B cell (primary cell): ENCODE measurements around the gene KLK7. TPM values are rescaled to one million over a fixed set of nuclear protein-coding genes. Genes with fewer than 3 reads are reported as not detected.

Experiments
- ATAC-seq: fragments of 200-7000 bp; cut with Tn5 transposase; one replicate; pipeline ENCODE4 v1.10.0; 2021; ENCODE audit warnings: low read depth, mild to moderate bottlenecking, moderate number of reproducible peaks, moderate library complexity
- CTCF ChIA-PET: fragments of 350-600 bp; sonication (Branson Sonifier 250); formaldehyde crosslinking; loops from one replicate; lab custom pipeline; 2021; ENCODE audit warnings: antibody characterized with exemption, inconsistent platforms; lab: Charles Lee
- POLR2A ChIA-PET: fragments of 350-600 bp; sonication (Branson Sonifier 250); formaldehyde crosslinking; loops from one replicate; lab custom pipeline; 2021; ENCODE audit warnings: antibody characterized with exemption; lab: Charles Lee
- DNase-seq: peaks from one replicate; pipeline ENCODE4 v3.0.0; 2013
- H2AFZ ChIP-seq: 2 replicates; pipeline ENCODE4 v1.6.1; 2012; ENCODE audit warnings: mild to moderate bottlenecking, low read depth, low read length; ENCODE audit not compliant: insufficient read depth, poor library complexity, severe bottlenecking
- H3K27ac ChIP-seq, 2 donors: 1 replicate in 1 of 2; 2 replicates in 1 of 2; pipeline ENCODE4 v1.5.1; 2012 to 2013; ENCODE audit warnings: low read length in 2 of 2, mild to moderate bottlenecking in 2 of 2, moderate library complexity in 1 of 2
- H3K27me3 ChIP-seq, 4 experiments: fragments of 200-600 bp in 1 of 4; sonication (generic) in 1 of 4; replicated peaks in 1 of 4; 1 replicate in 2 of 4; 2 replicates in 2 of 4; pipeline versions ENCODE4 v1.6.1 to v1.7.0; 2013 to 2016; ENCODE audit warnings: low read length in 3 of 4, mild to moderate bottlenecking in 2 of 4, mixed read lengths in 1 of 4, moderate library complexity in 1 of 4; ENCODE audit not compliant: insufficient read depth in 4 of 4, control insufficient read depth in 3 of 4; ENCODE audit errors: control extremely low read depth in 1 of 4
- H3K36me3 ChIP-seq, 2 experiments: replicated peaks in 1 of 2; 1 replicate in 1 of 2; 2 replicates in 1 of 2; pipeline versions ENCODE4 v1.6.1 to v1.7.1; 2013; ENCODE audit warnings: low read length in 1 of 2; ENCODE audit not compliant: insufficient read depth in 2 of 2, control insufficient read depth in 1 of 2; ENCODE audit errors: control extremely low read depth in 1 of 2, extremely low read depth in 1 of 2
- H3K4me1 ChIP-seq, 2 donors: fragments of 200-600 bp in 1 of 2; sonication (generic) in 1 of 2; 1 replicate in 1 of 2; 2 replicates in 1 of 2; pipeline versions ENCODE4 v1.5.1 to v1.6.1; 2013 to 2017; ENCODE audit warnings: low read length in 2 of 2; ENCODE audit not compliant: control insufficient read depth in 2 of 2, insufficient read depth in 2 of 2
- H3K4me2 ChIP-seq: replicated peaks from 2 replicates; pipeline ENCODE3; 2012; ENCODE audit warnings: mild to moderate bottlenecking, low read depth, low read length; ENCODE audit not compliant: poor library complexity, severe bottlenecking
- H3K4me3 ChIP-seq, 5 experiments: fragments of 200-600 bp in 1 of 5; sonication (generic) in 1 of 5; 1 replicate in 3 of 5; 2 replicates in 2 of 5; pipeline versions ENCODE4 v1.5.1 to v1.7.0; 2011 to 2016; ENCODE audit warnings: low read length in 4 of 5, mild to moderate bottlenecking in 4 of 5, low read depth in 2 of 5, control low read depth in 1 of 5, moderate library complexity in 1 of 5; ENCODE audit not compliant: insufficient read depth in 1 of 5; ENCODE audit errors: control extremely low read depth in 1 of 5, extremely low read depth in 1 of 5
- H3K79me2 ChIP-seq: fragments of 200-600 bp; sonication (generic); one replicate; pipeline ENCODE4 v1.6.0; 2016; ENCODE audit warnings: low read length; ENCODE audit not compliant: control insufficient read depth, insufficient read depth
- H3K9ac ChIP-seq: fragments of 200-600 bp; sonication (generic); 2 replicates; pipeline ENCODE4 v1.6.1; 2017; ENCODE audit warnings: mild to moderate bottlenecking, low read length, moderate library complexity
- H3K9me3 ChIP-seq, 3 donors: one replicate each; pipeline versions ENCODE4 v1.6.1 to v1.7.1; 2013; ENCODE audit warnings: low read length in 2 of 3; ENCODE audit not compliant: control insufficient read depth in 2 of 3, insufficient read depth in 1 of 3; ENCODE audit errors: control extremely low read depth in 1 of 3
- H4K20me1 ChIP-seq: 2 replicates; pipeline ENCODE4 v1.6.0; 2012; ENCODE audit warnings: mild to moderate bottlenecking, low read length; ENCODE audit not compliant: insufficient read depth, control insufficient read depth, poor library complexity, severe bottlenecking
- H3K27ac Mint-ChIP-seq: one replicate; pipeline ENCODE4 v1.8.0; 2021; ENCODE audit warnings: mixed read lengths
- H3K27me3 Mint-ChIP-seq: one replicate; pipeline ENCODE4 v1.8.0; 2021; ENCODE audit warnings: mixed read lengths
- H3K4me1 Mint-ChIP-seq: one replicate; pipeline ENCODE4 v1.8.0; 2021; ENCODE audit warnings: mixed read lengths
- H3K4me3 Mint-ChIP-seq: one replicate; pipeline ENCODE4 v1.8.0; 2021; ENCODE audit warnings: mixed read lengths
- H3K9me3 Mint-ChIP-seq: one replicate; pipeline ENCODE4 v1.8.0; 2022; ENCODE audit warnings: mixed read lengths; ENCODE audit not compliant: insufficient read depth
- CTCF ChIP-seq: fragments of 200-600 bp; IDR thresholded peaks from one replicate; pipeline ENCODE4 v1.8.0; 2022; ENCODE audit warnings: antibody characterized with exemption, mild to moderate bottlenecking
- EZH2 ChIP-seq: IDR thresholded peaks from 2 replicates; pipeline ENCODE4 v1.6.1; 2012; ENCODE audit warnings: borderline replicate concordance, low read depth, mild to moderate bottlenecking, moderate library complexity, low read length; ENCODE audit not compliant: insufficient read depth, poor library complexity, severe bottlenecking
- WGBS: methylation state at CpG from one replicate; pipeline ENCODE4 v1.1.5; 2013; ENCODE audit warnings: missing lambda C conversion rate; ENCODE audit not compliant: insufficient coverage; 5-methylcytosine and 5-hydroxymethylcytosine counted together
- intact Hi-C: fragments of 100-400 bp; cut with micrococcal nuclease; formaldehyde crosslinking; loops from one replicate; pipeline ENCODE4 v1.10.0; 2022
- polyA plus RNA-seq: library from polyadenylated mRNA; depleted of rRNA; stranded (reverse); fragments of >200 nt; gene quantifications from 2 replicates; pipeline ENCODE4 v1.2.3, GENCODE V29; 2012
- total RNA-seq, 2 donors: library from RNA; stranded (reverse); fragments of 120-200 nt in 1 of 2; gene quantifications; 1 replicate in 1 of 2; 2 replicates in 1 of 2; pipeline versions ENCODE4 v1.2.3 to v1.2.4, GENCODE V29; 2013 to 2022

Gene KLK7
- total and polyA plus RNA-seq, 2 donors (not counting 1 experiment from before 2014, with no cell fraction given): not detected

- Mint-ChIP-seq H3K4me3 (no peak overlapping the region), H3K9me3 (peaks cover 3% of the 10 kb centered on the region), H3K27ac (no peak overlapping the region), H3K27me3 (peaks cover 61% of the 10 kb centered on the region), H3K4me1 (no peaks in the 10 kb centered on the region)
- Histone ChIP-seq H3K27ac (no peak overlapping the region), H3K79me2 (no peaks in the 10 kb centered on the region), H3K4me2 (no peak overlapping the region), H3K27me3 (peaks cover 0 to 16% (median 0%) of the 10 kb centered on the region in 4 experiments), H3K4me1 (no peaks in the 10 kb centered on the region), H3K9me3 (peaks cover 0 to 2% (median 0%) of the 10 kb centered on the region in 3 donors), H4K20me1 (no peaks in the 10 kb centered on the region), H3K9ac (no peak overlapping the region), H3K4me3 (no peak overlapping the region), H3K36me3 (no peaks in the 10 kb centered on the region), H2AFZ (no peak overlapping the region)
- intact Hi-C loops: no loop called here
- TF ChIP-seq EZH2: no peak
- no peak for TF ChIP-seq CTCF
- ATAC-seq (no peak), DNase-seq (no peak)
- WGBS: 75% methylated on average over 13 of the region's 13 CpGs
- ChIA-PET POLR2A (no interaction called here), CTCF (no interaction called here)
Measured at GRCh38 chr19:50980208-50980607, 3.5 kb downstream of the KLK7 start.

GRCh38 chr19:50979758-50980157 is 4.0 kb downstream of the KLK7 start:
- POLR2A ChIA-PET: no interaction called here

More at GRCh38 chr19:50979758-50980157, 4.0 kb downstream of the KLK7 start:
- Histone ChIP-seq H3K4me1 (no peaks in the 10 kb centered on the region), H3K9me3 (peaks cover 0 to 2% (median 0%) of the 10 kb centered on the region in 3 donors), H2AFZ (no peak overlapping the region), H3K4me3 (no peak overlapping the region), H3K27me3 (peaks cover 0 to 16% (median 0%) of the 10 kb centered on the region in 4 experiments), H3K27ac (no peak overlapping the region), H3K79me2 (no peaks in the 10 kb centered on the region), H3K9ac (no peak overlapping the region), H4K20me1 (no peaks in the 10 kb centered on the region), H3K36me3 (no peaks in the 10 kb centered on the region), H3K4me2 (no peak overlapping the region)
- 53% methylated on average over 8 of the region's 8 CpGs for WGBS
- Mint-ChIP-seq H3K9me3 (no peaks in the 10 kb centered on the region), H3K4me1 (no peaks in the 10 kb centered on the region), H3K27ac (no peak overlapping the region), H3K4me3 (no peak overlapping the region), H3K27me3 (peaks cover 57% of the 10 kb centered on the region)
- no peak for TF ChIP-seq EZH2
- TF ChIP-seq CTCF: no peak
- DNase-seq (no peak), ATAC-seq (no peak)
- intact Hi-C loops: no loop called here
- CTCF ChIA-PET: no interaction called here
